ENCODE results near the gene TNNT2. TPM values are rescaled to one million over a fixed set of nuclear protein-coding genes. Genes with fewer than 3 reads are reported as not detected.

The TNNT2 gene
- 18.3 and 22.2 TPM in 2 replicates for total RNA-seq (2014; rRNA removed; shearing (Covaris generic))

GRCh38 chr1:201377611-201378092 is at the start of gene TNNT2:
TSS of gene TNNT2 (minus strand) at chr1:201377680. CDS start at chr1:201373254, 4,426 bp downstream.
- in situ Hi-C loops (cut with HindIII; ENCODE audit: low sequenced_read_pairs): no loop called here
- DNase-seq (ENCODE audit: low spot score): no peak

- DNase-seq (ENCODE audit: low spot score): peak; percentile 95
- in situ Hi-C loops (cut with HindIII; ENCODE audit: low sequenced_read_pairs): no loop called here
Observed at GRCh38 chr1:201426479-201427310, 49.2 kb upstream of the TNNT2 start.

GRCh38 chr1:201424146-201424545 is 46.7 kb upstream of the TNNT2 start:
- no peak for DNase-seq (ENCODE audit: low spot score)
- in situ Hi-C loops (cut with HindIII; ENCODE audit: low sequenced_read_pairs): no loop called here

GRCh38 chr1:201423655-201424054 is 46.2 kb upstream of the TNNT2 start:
- no peak for DNase-seq (ENCODE audit: low spot score)
- in situ Hi-C loops (cut with HindIII; ENCODE audit: low sequenced_read_pairs): no loop called here

GRCh38 chr1:201422436-201423030 is 45.1 kb upstream of the TNNT2 start:
- in situ Hi-C loops (cut with HindIII; ENCODE audit: low sequenced_read_pairs): no loop called here

GRCh38 chr1:201422026-201422425 is 44.5 kb upstream of the TNNT2 start:
- in situ Hi-C loops (cut with HindIII; ENCODE audit: low sequenced_read_pairs): no loop called here
- DNase-seq (ENCODE audit: low spot score): no peak

More at GRCh38 chr1:201422436-201423030, 45.1 kb upstream of the TNNT2 start:
- no peak for DNase-seq (ENCODE audit: low spot score)

- in situ Hi-C loops (cut with HindIII; ENCODE audit: low sequenced_read_pairs): no loop called here
- DNase-seq (ENCODE audit: low spot score): no peak
Observed at GRCh38 chr1:201421041-201421440, 43.6 kb upstream of the TNNT2 start.

GRCh38 chr1:201420608-201421002 is 43.1 kb upstream of the TNNT2 start:
- DNase-seq (ENCODE audit: low spot score): no peak
- in situ Hi-C loops (cut with HindIII; ENCODE audit: low sequenced_read_pairs): no loop called here

GRCh38 chr1:201419746-201420607 is 42.5 kb upstream of the TNNT2 start:
- in situ Hi-C loops (cut with HindIII; ENCODE audit: low sequenced_read_pairs): no loop called here

GRCh38 chr1:201419256-201419655 is 41.8 kb upstream of the TNNT2 start:
- in situ Hi-C loops (cut with HindIII; ENCODE audit: low sequenced_read_pairs): no loop called here
- no peak for DNase-seq (ENCODE audit: low spot score)

More at GRCh38 chr1:201419746-201420607, 42.5 kb upstream of the TNNT2 start:
- DNase-seq (ENCODE audit: low spot score): no peak

GRCh38 chr1:201418461-201418860 is 41.0 kb upstream of the TNNT2 start:
- in situ Hi-C loops (cut with HindIII; ENCODE audit: low sequenced_read_pairs): no loop called here
- DNase-seq (ENCODE audit: low spot score): peak; percentile 68

GRCh38 chr1:201414051-201414738 is 36.7 kb upstream of the TNNT2 start:
- DNase-seq (ENCODE audit: low spot score): no peak
- in situ Hi-C loops (cut with HindIII; ENCODE audit: low sequenced_read_pairs): no loop called here

- in situ Hi-C loops (cut with HindIII; ENCODE audit: low sequenced_read_pairs): no loop called here
- no peak for DNase-seq (ENCODE audit: low spot score)
Observed at GRCh38 chr1:201411292-201411691, 33.8 kb upstream of the TNNT2 start.

GRCh38 chr1:201409440-201409839 is 32.0 kb upstream of the TNNT2 start:
- in situ Hi-C loops (cut with HindIII; ENCODE audit: low sequenced_read_pairs): no loop called here
- DNase-seq (ENCODE audit: low spot score): no peak

- in situ Hi-C loops (cut with HindIII; ENCODE audit: low sequenced_read_pairs): no loop called here
Observed at GRCh38 chr1:201408834-201409200, 31.3 kb upstream of the TNNT2 start.

GRCh38 chr1:201408176-201408833 is 30.8 kb upstream of the TNNT2 start:
- in situ Hi-C loops (cut with HindIII; ENCODE audit: low sequenced_read_pairs): no loop called here
- DNase-seq (ENCODE audit: low spot score): peak; percentile 65

More at GRCh38 chr1:201408834-201409200, 31.3 kb upstream of the TNNT2 start:
- DNase-seq (ENCODE audit: low spot score): no peak

- DNase-seq (ENCODE audit: low spot score): no peak
- in situ Hi-C loops (cut with HindIII; ENCODE audit: low sequenced_read_pairs): no loop called here
Observed at GRCh38 chr1:201406831-201407406, 29.4 kb upstream of the TNNT2 start.

- DNase-seq (ENCODE audit: low spot score): no peak
- in situ Hi-C loops (cut with HindIII; ENCODE audit: low sequenced_read_pairs): no loop called here
Observed at GRCh38 chr1:201405484-201405831, 28.0 kb upstream of the TNNT2 start.
